ENCODE measurements around the gene MDP1.
"Not testable (repeated sequence)": the region's sequence is repeated elsewhere in the genome, so short reads cannot be mapped to it uniquely, and the experiment has no call there.

Gene MDP1

DNA sequence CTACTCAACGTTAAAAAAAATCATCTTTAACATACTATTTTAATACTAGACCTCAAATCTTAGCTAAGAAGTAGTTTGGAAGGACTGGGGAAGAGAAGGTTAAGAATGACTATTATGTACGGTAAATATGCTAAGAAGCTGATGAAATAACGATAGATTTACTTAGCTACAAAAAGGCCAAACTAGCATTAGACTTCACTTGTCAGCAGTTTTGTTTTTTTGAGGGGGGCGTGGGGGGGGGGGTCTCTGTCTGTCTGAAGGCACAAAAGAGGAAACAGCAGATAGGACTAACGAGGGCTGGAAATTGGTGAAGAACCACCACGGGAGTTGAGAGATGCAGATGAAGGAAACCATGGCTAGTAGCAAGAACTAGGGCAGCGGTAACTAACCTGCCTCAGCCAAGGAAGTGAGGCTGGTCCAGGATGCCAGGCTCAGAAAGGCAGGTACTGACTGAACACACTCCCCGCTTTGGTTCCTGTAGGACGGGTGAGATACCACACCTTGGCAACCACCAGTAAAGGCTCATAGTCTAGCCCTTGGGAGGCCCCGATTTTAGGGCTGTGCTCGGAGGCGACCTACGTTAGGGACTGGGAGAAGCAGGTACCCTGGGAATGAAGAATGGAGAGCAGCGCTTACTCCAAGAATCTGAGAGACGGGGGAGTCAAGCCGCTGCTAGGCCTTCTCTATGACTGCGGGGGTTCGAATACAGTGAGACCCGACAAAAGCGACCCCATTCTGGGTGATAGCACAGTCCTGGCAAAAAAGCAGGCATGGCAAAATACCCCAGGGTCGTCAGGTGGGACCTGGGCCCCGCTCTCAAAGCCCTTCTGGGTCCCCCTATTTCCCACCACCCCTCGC is 15.6 kb upstream of the MDP1 start:
- peak; percentile 27 for DNase-seq (ENCODE audit: low read depth)

DNA sequence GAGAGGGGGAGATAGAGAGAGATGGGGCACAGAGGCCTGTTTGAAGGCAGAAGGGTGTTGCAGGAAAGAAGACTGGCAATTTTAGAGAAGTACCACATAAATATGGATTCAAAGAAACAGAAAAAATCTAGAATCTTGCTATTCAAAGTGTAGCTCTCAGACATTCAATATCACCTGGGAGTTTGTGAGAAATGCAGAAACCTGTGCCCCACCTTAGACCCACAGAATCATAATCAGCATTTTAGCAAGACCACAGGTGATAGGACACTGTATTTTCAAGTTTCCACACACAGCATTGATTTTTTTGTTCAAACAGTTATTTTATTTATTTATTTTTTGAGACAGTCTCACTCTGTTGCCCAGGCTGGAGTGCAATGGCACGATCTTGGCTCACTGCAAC is 13.0 kb upstream of the MDP1 start:
- DNase-seq (ENCODE audit: low read depth) = no peak

DNA sequence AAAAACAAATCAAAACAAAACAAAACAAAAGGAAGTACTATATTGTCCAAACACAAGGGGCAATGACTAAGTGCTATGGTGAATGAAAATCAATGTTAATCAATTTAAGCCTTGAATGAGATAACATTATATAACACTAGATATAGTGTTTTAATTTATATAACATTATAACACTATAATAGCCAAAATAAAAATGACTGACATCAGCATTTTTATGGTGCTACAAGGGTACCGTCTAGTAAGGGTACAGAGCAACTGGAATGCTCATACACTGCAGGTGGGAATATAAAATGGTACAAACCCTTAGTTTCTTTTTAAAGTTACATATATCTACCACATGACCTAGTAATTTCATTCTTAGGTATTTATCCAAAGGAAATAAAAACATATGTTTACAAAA is 10.6 kb upstream of the MDP1 start:
- no peak for DNase-seq (ENCODE audit: low read depth)

DNA sequence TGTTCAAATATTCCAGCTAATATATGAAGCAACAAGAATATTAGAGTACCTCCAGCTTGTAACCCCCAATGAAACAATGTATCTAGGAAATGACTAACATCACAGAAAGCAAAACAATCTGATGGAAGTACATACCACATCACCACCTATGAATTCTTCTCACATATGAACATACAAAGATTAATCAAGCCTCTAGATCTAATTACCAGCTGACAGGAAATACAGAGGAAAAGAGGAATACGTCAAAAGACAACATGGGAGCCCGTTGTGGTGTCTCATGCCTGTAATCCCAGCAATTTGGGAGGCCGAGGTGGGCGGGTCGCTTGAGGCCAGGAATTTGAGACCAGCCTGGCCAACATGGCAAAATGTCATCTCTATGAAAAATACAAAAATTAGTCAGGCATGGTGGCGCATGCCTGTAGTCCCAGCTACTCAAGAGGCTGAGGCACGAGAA is 8.8 kb upstream of the MDP1 start:
- DNase-seq (ENCODE audit: low read depth) = peak; percentile 91

DNA sequence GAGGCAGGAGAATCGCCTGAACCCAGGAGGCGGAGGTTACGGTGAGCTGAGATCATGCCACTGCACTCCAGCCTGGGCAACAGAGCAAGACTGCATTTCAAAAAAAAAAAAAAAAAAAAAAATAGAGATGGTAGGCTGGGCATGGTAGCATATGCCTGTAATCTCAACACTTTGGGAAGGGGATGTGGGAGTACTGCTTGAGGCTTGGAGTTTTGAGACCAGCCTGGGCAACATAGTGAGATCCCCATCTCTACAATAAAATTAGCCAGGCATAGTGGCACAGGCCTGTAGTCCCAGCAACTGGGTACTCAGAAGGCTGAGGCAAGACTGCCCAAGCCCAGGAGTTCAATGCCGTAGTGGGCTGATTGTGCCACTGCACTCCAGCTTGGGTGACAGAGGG is 7.1 kb upstream of the MDP1 start:
- DNase-seq (ENCODE audit: low read depth) = not testable (repeated sequence)

DNA sequence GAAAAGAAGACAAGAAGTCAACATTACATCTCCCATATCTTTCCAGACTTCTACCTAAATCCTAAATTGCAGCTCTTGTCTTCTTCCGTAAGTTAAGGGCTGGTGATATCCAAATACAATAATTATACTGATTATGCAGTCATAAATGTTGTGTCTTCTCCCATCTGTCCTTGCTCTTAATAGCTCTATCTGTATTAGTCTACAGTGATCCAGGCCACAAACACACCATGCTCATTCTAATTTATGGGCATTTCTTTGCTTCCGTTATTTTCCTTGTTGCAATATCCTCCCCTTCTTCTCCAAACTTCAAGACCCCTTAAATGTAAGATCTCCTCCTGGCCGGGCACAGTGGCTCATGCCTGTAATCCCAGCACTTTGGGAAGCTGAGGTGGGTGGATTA is 3.7 kb upstream of the MDP1 start:
- DNase-seq (ENCODE audit: low read depth) = no peak

DNA sequence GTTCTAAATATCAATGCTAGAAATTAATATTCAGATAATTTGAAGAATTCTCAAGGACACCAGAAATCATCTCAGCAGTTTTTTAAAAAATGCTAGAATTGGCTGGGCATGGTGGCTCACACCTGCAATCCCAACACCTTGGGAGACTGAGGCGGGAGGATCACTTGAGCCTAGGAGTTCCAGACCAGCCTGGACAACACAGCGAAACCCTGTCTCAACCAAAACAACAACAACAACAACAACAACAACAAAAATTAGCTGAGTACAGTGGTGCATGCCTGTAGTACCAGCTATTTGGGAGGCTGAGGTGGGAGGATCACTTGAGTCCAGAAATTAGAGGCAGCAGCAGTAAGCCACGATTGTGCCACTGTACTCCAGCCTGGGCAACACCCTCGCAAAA is 3.2 kb upstream of the MDP1 start:
- DNase-seq (ENCODE audit: low read depth) = no peak

DNA sequence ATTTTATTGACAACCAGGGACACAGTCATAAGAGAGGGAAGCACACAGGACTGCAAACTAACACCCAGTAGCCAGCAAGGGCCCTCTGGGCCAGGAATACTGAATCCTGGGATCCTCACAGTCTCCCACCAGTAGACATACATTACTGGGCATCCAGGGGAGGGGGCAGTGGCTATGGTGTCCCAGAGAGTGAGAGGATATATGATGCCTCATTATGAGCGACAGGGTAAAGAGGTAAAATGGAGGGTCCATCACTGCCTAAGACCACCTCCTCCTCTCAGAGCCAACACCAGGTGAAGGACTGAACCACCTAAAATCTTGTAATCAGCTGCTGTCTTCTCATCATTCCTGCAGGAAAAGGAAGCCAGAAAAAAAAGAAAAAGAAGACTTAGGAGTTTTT is 1.0 kb upstream of the MDP1 start:
- DNase-seq (ENCODE audit: low read depth) = not testable (repeated sequence)

DNA sequence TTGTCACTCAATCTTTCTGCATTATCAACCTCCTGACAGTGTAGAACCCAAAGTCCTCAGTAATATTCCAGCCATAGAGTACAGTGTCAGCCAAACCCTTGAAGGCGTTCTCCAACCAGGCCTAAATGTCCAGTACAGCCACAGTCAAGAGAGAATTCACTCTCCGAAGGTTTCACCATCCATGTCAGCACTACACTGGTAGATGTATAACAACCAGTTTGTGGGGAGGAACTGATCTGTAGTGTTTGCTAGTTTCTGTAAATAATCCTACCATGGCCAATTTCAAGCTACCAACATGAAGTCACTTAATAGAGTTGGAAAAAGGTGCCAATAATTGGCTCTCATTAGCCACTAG is 456 bp upstream of the MDP1 start:
- no peak for DNase-seq (ENCODE audit: low read depth)

DNA sequence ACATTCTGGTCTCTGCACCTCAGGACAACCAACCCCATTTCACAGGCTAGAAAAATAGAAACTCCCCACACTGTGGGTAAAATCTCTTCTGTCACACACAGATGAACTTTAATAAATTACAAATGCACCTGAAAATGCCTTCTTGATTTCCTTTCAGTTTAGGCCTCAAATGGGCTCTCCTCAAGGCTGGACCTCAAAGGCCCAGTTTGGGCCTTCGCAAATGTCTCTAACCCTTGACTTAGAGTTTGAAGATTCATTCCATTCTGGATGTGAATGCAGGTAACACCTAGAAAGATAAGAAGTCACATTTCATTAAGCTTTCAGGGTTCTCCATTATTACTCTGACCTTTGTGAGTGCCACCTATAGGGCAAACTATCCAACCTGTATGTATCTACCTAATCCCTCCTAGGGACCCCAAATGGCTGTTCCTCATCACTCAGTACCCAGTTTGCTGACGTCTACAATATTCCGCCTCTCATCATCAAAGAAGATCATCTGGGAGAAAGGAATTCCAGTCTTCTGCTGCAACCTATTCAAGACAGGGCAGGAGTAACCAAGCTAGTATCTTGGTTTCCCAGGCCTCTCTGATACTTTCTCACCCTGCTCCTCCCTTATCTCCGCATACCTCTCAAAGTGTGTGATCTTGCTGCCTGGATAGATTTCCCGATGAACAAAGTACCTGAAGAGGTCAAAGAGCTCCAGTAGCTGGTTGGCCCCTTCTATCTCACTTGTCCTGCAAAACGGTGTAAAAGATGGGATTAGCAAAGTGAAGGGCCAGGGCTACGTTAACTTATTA is 1.8 kb downstream of the MDP1 start:
- DNase-seq (ENCODE audit: low read depth) = no peak

DNA sequence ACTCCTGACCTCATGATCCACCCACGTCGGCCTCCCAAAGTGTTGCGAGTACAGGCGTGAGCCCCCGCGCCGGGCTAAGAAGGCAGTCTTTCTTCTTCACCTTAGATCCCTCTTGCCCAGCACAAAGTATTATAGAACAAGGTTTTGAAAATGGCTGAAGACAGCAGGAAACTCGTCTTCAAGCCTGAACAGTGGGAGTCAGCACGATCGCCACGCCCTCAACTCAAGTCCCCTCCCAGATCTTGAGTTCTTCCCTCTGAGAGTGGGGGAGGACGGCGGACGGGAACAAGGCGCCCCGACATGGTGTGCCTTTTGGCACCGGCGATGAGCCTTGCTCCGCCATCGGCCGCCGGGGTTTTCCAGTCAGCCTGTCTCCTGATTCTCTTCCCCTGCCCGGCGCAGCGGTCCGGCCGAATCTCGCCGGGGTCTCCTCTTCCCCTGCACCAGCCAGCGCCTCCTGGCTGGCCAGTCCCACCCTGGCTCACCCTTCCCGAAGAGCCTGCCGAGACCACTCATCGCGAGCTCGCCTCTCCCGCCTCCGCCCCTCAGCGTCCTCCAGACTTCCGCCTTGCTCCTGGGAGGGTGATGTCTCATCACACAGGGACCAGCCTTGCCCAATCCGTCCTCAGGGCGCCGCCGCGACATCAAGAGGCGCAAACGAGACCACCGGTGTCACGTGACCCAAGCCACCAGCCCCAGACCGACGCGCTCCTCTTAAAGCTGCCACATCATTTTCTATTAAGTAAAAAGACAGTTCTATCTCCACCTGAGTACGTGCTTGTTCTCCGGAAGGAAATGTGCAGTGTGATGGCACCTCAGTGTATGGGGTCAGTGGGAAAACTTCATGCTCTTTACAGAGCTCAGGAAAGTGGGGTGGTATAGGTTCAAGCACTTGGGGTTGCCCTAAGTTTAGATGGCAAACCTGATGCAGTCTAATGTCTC is 2.7 kb downstream of the MDP1 start, which contains the start of gene CHMP4A:
Gene CHMP4A (minus strand): TSS at position 565 of the 942 bp plus-strand sequence. CDS start 49 bp downstream, at position 516.
- DNase-seq (ENCODE audit: low read depth) = peak; percentile 99

DNA sequence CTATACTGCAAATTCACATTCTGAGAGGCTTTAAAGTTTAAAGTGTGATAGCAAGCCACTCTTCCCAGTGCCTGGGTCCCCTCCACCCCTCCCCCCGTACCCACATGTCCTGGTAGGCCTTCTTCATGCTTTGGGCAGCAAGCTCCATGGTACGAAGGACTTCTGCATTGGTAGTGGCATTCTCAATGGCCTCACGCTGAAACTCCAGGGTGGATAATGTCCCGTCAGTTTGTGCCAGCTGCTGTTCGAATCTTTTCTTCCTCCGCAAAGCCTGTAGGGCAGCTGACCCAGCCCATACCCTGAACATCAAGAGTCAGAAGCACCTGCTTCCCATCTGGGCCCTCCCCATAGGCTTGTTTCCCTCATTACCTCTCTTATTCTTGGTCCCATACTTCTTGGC is 4.6 kb downstream of the MDP1 start:
- DNase-seq (ENCODE audit: low read depth) = no peak

DNA sequence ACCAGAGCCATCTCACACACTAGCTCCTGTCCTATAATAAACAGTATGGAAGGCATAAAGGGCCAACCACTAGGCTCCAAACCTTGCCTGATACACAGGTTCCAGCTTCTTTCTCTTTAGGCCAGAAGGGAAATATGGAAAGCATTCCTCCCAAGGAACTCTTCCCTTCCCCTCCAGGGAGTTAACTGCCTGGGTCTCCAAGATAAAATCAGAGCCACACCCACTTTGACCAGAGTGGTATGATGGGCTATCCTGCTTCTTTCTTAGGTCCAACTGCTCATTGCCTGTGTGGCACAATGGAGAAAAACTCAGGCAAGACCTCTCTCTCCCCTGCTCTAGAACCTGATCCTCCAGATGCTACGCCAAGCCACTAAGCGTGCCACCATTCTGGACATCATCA is 8.2 kb downstream of the MDP1 start:
- DNase-seq (ENCODE audit: low read depth) = no peak

DNA sequence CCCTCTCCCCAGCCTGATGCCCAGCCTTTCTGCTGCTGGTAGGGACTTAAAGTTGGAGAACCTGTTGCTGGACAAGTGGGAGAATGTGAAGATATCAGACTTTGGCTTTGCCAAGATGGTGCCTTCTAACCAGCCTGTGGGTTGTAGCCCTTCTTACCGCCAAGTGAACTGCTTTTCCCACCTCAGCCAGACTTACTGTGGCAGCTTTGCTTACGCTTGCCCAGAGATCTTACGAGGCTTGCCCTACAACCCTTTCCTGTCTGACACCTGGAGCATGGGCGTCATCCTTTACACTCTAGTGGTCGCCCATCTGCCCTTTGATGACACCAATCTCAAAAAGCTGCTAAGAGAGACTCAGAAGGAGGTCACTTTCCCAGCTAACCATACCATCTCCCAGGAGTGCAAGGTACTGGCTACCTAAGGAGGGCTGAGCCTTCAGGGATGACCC is 8.7 kb downstream of the MDP1 start:
- no peak for DNase-seq (ENCODE audit: low read depth)

DNA sequence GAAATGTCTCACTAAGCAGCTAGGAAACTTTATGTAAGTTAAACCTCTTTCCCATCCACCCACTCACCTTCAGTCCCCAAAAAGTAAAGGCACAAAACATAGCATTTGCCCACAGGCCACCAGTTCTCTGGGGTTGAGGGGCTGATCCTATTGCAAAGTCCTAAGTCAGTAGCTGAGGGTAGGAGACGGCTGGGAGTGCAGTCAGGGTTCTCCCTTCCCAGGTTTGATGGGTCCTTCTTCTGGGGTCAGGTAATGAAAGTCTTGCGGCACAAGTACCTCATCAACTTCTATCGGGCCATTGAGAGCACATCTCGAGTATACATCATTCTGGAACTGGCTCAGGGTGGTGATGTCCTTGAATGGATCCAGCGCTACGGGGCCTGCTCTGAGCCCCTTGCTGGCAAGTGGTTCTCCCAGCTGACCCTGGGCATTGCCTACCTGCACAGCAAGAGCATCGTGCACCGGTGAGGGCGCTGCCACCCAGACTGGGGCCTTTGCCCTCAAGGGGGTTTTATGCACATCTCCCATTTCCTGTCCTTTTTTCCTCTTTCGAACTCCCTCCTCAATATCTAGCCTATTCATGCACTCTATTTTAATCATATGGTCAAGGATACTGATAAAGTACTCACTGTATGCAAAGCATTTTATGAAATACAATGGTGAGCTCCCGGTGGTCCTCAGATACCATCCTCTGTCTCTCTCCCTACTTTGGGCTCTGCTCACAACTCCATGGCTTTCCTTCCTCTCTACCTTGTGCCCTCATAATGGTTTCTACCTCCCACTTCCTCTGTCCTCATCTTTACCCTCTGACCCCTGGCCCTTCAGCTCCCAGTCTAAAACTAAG is 9.4 kb downstream of the MDP1 start:
- DNase-seq (ENCODE audit: low read depth) = no peak

DNA sequence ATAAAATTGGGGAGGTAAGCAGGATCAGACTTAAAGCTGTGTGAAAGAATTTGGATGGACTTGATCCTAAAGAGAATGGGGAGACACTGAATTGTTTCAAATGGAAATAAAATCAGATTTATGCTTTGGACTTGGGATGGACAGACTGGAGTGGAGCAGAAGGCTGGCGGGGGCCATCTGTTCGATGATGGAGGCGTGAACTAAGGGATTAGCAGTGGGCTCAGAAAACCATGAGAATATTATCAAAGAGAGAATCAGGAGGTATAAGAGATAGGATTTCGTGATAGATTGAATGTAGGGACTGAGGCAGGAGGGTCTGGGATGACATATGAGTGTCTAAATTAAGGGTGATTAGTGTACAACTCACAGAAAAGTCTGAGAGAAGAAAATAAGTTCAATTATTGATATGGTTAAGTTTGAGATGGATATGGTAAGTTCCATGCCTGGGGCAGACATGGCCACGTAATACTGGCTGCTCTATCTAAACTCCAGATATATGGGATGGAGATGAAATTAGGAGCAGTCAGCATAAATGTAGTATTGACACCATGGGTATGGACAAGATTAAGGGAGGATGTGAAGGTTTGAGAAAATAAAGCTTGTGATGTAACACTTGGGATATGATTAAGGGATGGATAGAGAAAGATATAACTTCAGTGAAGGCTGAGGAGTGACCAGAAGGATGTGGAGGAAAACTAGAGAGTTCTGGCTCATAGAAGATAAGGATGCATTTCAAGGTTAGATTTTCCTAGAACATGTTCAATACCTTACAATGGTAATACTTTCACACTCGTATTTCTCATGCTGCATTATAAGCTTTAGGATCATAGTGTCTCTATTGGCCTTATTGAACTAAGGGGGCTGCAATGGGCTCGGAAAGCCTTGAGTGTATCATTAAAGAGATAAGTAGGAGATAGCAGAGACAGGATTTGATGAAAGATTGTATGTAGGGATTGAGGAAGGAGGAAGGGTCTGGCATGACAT is 11.4 kb downstream of the MDP1 start:
- DNase-seq (ENCODE audit: low read depth) = no peak

DNA sequence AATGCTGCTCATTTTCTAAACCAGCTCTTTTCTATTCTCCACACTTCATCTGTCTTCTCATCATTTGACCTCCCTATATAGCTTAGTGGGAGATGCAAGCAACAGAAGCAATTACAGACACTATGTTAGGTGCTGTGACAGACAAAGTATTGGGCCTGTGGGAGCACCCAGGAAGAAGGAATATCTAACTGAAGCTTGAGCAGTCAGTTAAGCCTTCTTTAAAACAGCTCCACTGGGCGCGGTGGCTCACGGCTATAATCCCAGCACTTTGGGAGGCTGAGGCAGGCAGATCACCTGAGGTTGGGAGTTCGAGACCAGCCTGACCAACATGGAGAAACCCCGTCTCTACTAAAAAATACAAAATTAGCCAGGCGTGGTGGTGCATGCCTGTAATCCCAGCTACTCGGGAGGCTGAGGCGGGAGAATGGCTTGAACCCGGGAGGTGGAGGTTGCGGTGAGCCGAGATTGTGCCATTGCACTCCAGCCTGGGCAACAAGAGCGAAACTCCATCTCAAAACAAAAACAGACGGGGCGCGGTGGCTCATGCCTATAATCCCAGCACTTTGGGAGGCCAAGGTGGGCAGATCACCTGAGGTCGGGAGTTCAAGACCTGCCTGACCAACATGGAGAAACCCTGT is 12.5 kb downstream of the MDP1 start:
- DNase-seq (ENCODE audit: low read depth) = not testable (repeated sequence)

DNA sequence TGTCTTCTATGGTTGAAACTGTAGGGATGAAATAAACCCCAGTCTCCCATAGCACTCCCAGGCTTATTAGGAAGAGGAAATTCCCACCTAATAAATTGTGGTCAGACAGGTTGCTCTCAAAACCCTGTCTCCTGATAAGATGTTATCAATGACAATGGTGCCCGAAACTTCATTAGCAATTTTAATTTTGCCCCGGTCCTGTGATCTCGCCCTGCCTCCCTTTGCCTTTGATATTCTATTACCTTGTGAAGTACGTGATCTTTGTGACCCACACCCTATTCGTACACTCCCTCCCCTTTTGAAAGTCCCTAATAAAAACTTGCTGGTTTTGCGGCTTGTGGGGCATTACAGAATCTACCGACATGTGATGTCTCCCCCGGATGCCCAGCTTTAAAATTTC is 13.3 kb downstream of the MDP1 start:
- DNase-seq (ENCODE audit: low read depth) = not testable (repeated sequence)

DNA sequence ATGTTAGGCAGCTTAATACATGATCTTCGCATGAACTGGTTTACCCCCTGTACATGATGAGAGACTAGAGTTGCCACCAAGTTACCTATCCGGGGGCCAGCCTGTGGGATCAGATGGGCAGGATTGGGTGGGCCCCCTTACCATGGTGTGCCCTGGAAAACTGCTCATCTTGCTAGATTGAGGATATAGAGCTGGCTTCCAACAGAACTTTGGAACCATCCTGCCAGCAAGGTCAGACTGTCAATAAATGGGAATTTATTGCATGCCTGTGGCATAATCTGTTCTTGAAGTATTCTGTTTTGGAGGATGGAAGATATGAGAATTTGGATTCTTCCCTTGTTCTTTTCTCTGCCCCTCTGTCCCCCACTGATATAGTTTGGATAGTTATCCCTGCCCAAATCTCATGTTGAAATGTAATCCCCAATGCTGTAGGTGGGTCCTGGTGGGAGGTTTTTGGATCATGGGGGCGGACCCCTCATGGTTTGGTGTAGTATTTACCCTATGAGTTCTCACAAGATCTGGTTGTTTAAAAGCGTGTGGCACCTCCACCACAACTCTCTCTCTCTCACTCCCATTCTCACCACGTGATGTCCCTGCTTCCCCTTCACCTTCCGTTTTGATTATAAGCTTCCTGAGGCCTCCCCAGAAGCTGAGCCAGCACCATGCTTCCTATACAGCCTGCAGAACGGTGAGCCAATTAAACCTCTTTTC is 16.9 kb downstream of the MDP1 start:
- DNase-seq (ENCODE audit: low read depth) = no peak

All from ELR (cell line).